Activated CD4-positive, CD25-positive, alpha-beta regulatory T cell treated with anti-CD3 and anti-CD28 coated beads, Interleukin-2, amount 50 U/mL, for 72 hours (primary cell): Measurements from ENCODE around the gene GTF2I.
"Not testable (repeated sequence)": the region's sequence is repeated elsewhere in the genome, so short reads cannot be mapped to it uniquely, and the experiment has no call there.

Source experiments
- DNase-seq: peaks from one replicate; pipeline ENCODE4 v3.0.0; 2021

Gene GTF2I

GRCh38 chr7:74783595-74783994 lies 126.1 kb downstream of the GTF2I start:
- DNase-seq = not testable (repeated sequence)

- DNase-seq = peak; percentile 99
These were observed 131.0 kb downstream of the GTF2I start for GRCh38 chr7:74788369-74789150.

- DNase-seq = not testable (repeated sequence)
These were observed 131.8 kb downstream of the GTF2I start for GRCh38 chr7:74789200-74789736.

GRCh38 chr7:74797848-74798622 lies 140.5 kb downstream of the GTF2I start:
- DNase-seq = not testable (repeated sequence)

- not testable (repeated sequence) for DNase-seq
These were observed 141.1 kb downstream of the GTF2I start for GRCh38 chr7:74798644-74799043.
